Transverse colon (tissue), 4 donors: ENCODE results near the gene RETREG1. TPM values are rescaled to one million over a fixed set of nuclear protein-coding genes. Genes with fewer than 3 reads are reported as not detected.
"Not testable (repeated sequence)": the region's sequence is repeated elsewhere in the genome, so short reads cannot be mapped to it uniquely, and the experiment has no call there.

ENCODE experiments used
- DNase-seq: peaks from one replicate; pipeline ENCODE4 v3.0.0-alpha.2; 2019
- H3K27ac ChIP-seq, 4 donors: fragments of 200-600 bp; sonication (generic); 2 replicates each; pipeline ENCODE4 v1.5.1; 2016 to 2018; ENCODE audit warnings: inconsistent platforms in 4 of 4
- H3K27me3 ChIP-seq: fragments of 200-600 bp; sonication (generic); 2 replicates; pipeline ENCODE4 v1.5.1; 2017; ENCODE audit warnings: inconsistent platforms
- H3K36me3 ChIP-seq, 4 donors: fragments of 200-600 bp; sonication (generic); 2 replicates each; pipeline ENCODE4 v1.5.1; 2017 to 2019; ENCODE audit warnings: inconsistent platforms in 4 of 4
- H3K4me1 ChIP-seq, 4 donors: fragments of 200-600 bp; sonication (generic); 2 replicates each; pipeline ENCODE4 v1.5.1; 2017 to 2020; ENCODE audit warnings: inconsistent platforms in 4 of 4
- H3K4me3 ChIP-seq, 4 donors: fragments of 200-600 bp; sonication (generic); 1 replicate in 1 of 4; 2 replicates in 3 of 4; pipeline versions ENCODE4 v1.5.1 to v1.6.1; 2017 to 2019; ENCODE audit warnings: inconsistent platforms in 4 of 4
- H3K9me3 ChIP-seq, 2 donors: fragments of 200-600 bp; sonication (generic); 2 replicates each; pipeline ENCODE4 v1.5.1; 2017 to 2019; ENCODE audit warnings: inconsistent platforms in 2 of 2
- CTCF ChIP-seq, 5 experiments: fragments of 200-600 bp in 3 of 5; fragments of 450-650 bp in 2 of 5; sonication (generic) in 3 of 5; IDR thresholded peaks; 1 replicate in 2 of 5; 2 replicates in 3 of 5; pipeline ENCODE4 v1.5.1; 2016 to 2017; ENCODE audit warnings: antibody characterized with exemption in 5 of 5, inconsistent platforms in 3 of 5, mild to moderate bottlenecking in 2 of 5, moderate library complexity in 1 of 5
- EP300 ChIP-seq: sonication (generic); formaldehyde crosslinking; IDR thresholded peaks from one replicate; pipeline ENCODE4 v1.6.1; 2017; ENCODE audit warnings: antibody characterized with exemption, low read depth
- POLR2A ChIP-seq: fragments of 450-650 bp; IDR thresholded peaks from one replicate; pipeline ENCODE4 v1.6.1; 2016; ENCODE audit warnings: antibody characterized with exemption, mild to moderate bottlenecking, moderate library complexity
- POLR2AphosphoS5 ChIP-seq, 3 donors: sonication (generic); formaldehyde crosslinking; IDR thresholded peaks; one replicate each; pipeline ENCODE4 v1.6.1; 2016; ENCODE audit warnings: antibody characterized with exemption in 3 of 3
- WGBS, 2 donors: methylation state at CpG; one replicate each; pipeline ENCODE4 v1.1.5; 2018; ENCODE audit warnings: low coverage in 1 of 2; 5-methylcytosine and 5-hydroxymethylcytosine counted together
- in situ Hi-C, 4 donors: fragments of 200-750 bp; cut with MboI; loops; one replicate each; pipeline versions ENCODE4 v1.15.0 to v1.15.1; 2017; ENCODE audit warnings: low sequenced_read_pairs in 3 of 4, low pct_ligation_motif_present in 1 of 4, low pct_unique_long_range_greater_than_20kb in 1 of 4
- intact Hi-C: fragments of 100-400 bp; cut with DNase I; formaldehyde crosslinking; loops from one replicate; pipeline ENCODE4 v1.15.1; 2023; ENCODE audit warnings: low total_unique reads
- total RNA-seq, 4 donors: library from RNA; depleted of rRNA; stranded (reverse); fragments of >200 nt; gene quantifications; one replicate each; pipeline ENCODE4 v1.1.0, GENCODE V29; 2016

The RETREG1 gene
- total RNA-seq, 4 donors from 2014 or later, result 33.2 to 93.5 (median 66.2) TPM

- intact Hi-C loops, result no loop called here
- H3K36me3 ChIP-seq, result no peaks in the 10 kb centered on the region
- H3K9me3 ChIP-seq, result no peaks in the 10 kb centered on the region
- H3K4me3 ChIP-seq, result no peak overlapping the region
- no peak for TF ChIP-seq EP300
- TF ChIP-seq POLR2AphosphoS5 (IDR thresholded peaks at IDR 0.05), result no peak
- no peak for TF ChIP-seq CTCF (IDR thresholded peaks at IDR 0.05)
- TF ChIP-seq POLR2A, result no peak
- H3K27me3 ChIP-seq, result peaks cover 3% of the 10 kb centered on the region
- H3K27ac ChIP-seq, result no peak overlapping the region
- peaks cover 0 to 20% (median 8%) of the 10 kb centered on the region in 4 donors for H3K4me1 ChIP-seq
- WGBS, 2 donors, result 75 to 91% methylated on average over 1 to 2 of the region's 2 CpGs
- in situ Hi-C loops, result no loop called here
- no peak for DNase-seq
Measured at GRCh38 chr5:16612007-16612406, 4.8 kb downstream of the RETREG1 start.

GRCh38 chr5:16610896-16611295, 5.9 kb downstream of the RETREG1 start:
- intact Hi-C loops, in situ Hi-C loops: not testable (repeated sequence)
- 67 to 88% methylated on average over 1 to 2 of the region's 2 CpGs for WGBS, 2 donors

GRCh38 chr5:16609412-16609811, 7.4 kb downstream of the RETREG1 start:
- Histone ChIP-seq H3K4me1 (peaks cover 0 to 2% (median 0%) of the 10 kb centered on the region in 4 donors), H3K4me3 (no peak overlapping the region), H3K9me3 (no peaks in the 10 kb centered on the region), H3K36me3 (no peaks in the 10 kb centered on the region), H3K27ac (no peak overlapping the region), H3K27me3 (no peaks in the 10 kb centered on the region)
- TF ChIP-seq POLR2A (no peak), CTCF (IDR thresholded peaks at IDR 0.05) (no peak), EP300 (no peak), POLR2AphosphoS5 (IDR thresholded peaks at IDR 0.05) (no peak)
- 76 to 86% methylated on average over 2 to 9 of the region's 9 CpGs for WGBS, 2 donors
- in situ Hi-C loops (no loop called here), intact Hi-C loops (no loop called here)
- DNase-seq, result no peak

More at GRCh38 chr5:16610896-16611295, 5.9 kb downstream of the RETREG1 start:
- not testable (repeated sequence) for H3K9me3 ChIP-seq, H3K27me3 ChIP-seq, H3K27ac ChIP-seq, DNase-seq, H3K4me3 ChIP-seq, H3K36me3 ChIP-seq
- peaks cover 0 to 13% (median under 1%) of the 10 kb centered on the region in 4 donors for H3K4me1 ChIP-seq

DNA sequence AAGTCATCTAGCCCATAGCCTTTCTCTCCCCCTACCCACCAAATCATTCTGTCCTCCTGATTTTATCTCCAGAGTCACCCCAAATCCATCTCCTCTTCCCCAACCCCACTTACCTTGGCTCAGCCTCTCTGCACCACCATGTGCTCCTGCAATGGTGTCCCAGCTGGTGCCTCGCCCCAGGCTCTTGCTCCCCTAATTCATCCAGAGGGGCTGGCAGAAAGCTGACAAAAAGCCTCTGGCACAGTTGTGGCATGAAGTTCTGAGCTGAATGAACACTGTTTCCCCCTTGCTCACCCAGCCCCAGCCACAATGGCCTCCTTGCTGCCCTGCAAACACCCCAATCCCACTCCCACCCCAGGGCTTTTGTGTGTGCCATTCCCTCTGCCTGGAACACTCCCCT, 10.2 kb downstream of the RETREG1 start:
- in situ Hi-C loops, result no loop called here
- Histone ChIP-seq H3K27ac (no peak overlapping the region), H3K4me3 (no peak overlapping the region), H3K36me3 (no peaks in the 10 kb centered on the region), H3K9me3 (no peaks in the 10 kb centered on the region), H3K4me1 (no peaks in the 10 kb centered on the region), H3K27me3 (no peaks in the 10 kb centered on the region)
- no peak for TF ChIP-seq POLR2AphosphoS5 (IDR thresholded peaks at IDR 0.05)
- TF ChIP-seq POLR2A, result no peak
- TF ChIP-seq CTCF (IDR thresholded peaks at IDR 0.05), result no peak
- TF ChIP-seq EP300, result no peak
- 91 to 100% methylated on average over 1 of the region's 1 CpG for WGBS, 2 donors
- no peak for DNase-seq
- intact Hi-C loops, result no loop called here

GRCh38 chr5:16603701-16604100, 13.1 kb downstream of the RETREG1 start:
- in situ Hi-C loops (no loop called here), intact Hi-C loops (no loop called here)
- Histone ChIP-seq H3K27ac (no peak overlapping the region), H3K36me3 (no peaks in the 10 kb centered on the region), H3K27me3 (no peaks in the 10 kb centered on the region), H3K9me3 (no peaks in the 10 kb centered on the region), H3K4me1 (no peaks in the 10 kb centered on the region), H3K4me3 (no peak overlapping the region)
- WGBS, 2 donors, result 55 to 86% methylated on average over 2 to 6 of the region's 6 CpGs
- no peak for DNase-seq
- TF ChIP-seq CTCF (IDR thresholded peaks at IDR 0.05) (no peak), EP300 (no peak), POLR2A (no peak), POLR2AphosphoS5 (IDR thresholded peaks at IDR 0.05) (no peak)
